H1 (cell line): Measurements from ENCODE around the gene BCL2A1. TPM values are rescaled to one million over a fixed set of nuclear protein-coding genes. Genes with fewer than 3 reads are reported as not detected.

ENCODE experiments used
- CTCF ChIA-PET: fragments of 300-600 bp; sonication (Branson Sonifier 250); formaldehyde crosslinking; loops from one replicate; lab custom pipeline; 2021; ENCODE audit not compliant: partially characterized antibody; lab: Charles Lee
- POLR2A ChIA-PET: fragments of 300-600 bp; sonication (Branson Sonifier 250); formaldehyde crosslinking; loops from one replicate; lab custom pipeline; 2021; ENCODE audit warnings: inconsistent platforms; ENCODE audit not compliant: partially characterized antibody; lab: Charles Lee
- DNase-seq, 2 experiments: peaks; one replicate each; pipeline versions ENCODE4 v3.0.0 to v3.0.0-alpha.2; 2010 to 2022; ENCODE audit warnings: low spot score in 2 of 2, low read depth in 1 of 2, mixed read lengths in 1 of 2
- FAIRE-seq: peaks from 2 replicates; lab custom pipeline; 2011; peaks lifted over from hg19 to GRCh38; lab: Jason Lieb, UNC
- H2AFZ ChIP-seq: 2 replicates; pipeline ENCODE4 v1.8.1; 2012; ENCODE audit warnings: low read length, inconsistent platforms
- H2AK5ac ChIP-seq: 2 replicates; pipeline ENCODE4 v1.6.1; 2013; ENCODE audit warnings: low read depth, low read length
- H2BK120ac ChIP-seq: replicated peaks from 2 replicates; pipeline ENCODE3; 2013; ENCODE audit warnings: low read depth, low read length, inconsistent platforms
- H2BK12ac ChIP-seq: 2 replicates; pipeline ENCODE4 v1.6.1; 2013; ENCODE audit warnings: low read depth, low read length
- H2BK15ac ChIP-seq: 2 replicates; pipeline ENCODE4 v1.6.1; 2013; ENCODE audit warnings: low read length
- H2BK20ac ChIP-seq: 2 replicates; pipeline ENCODE4 v1.6.1; 2013; ENCODE audit warnings: low read length
- H2BK5ac ChIP-seq: 2 replicates; pipeline ENCODE4 v1.6.1; 2013; ENCODE audit warnings: low read depth, low read length
- H3K14ac ChIP-seq: 2 replicates; pipeline ENCODE4 v1.6.1; 2013; ENCODE audit warnings: inconsistent platforms; ENCODE audit not compliant: insufficient read length
- H3K18ac ChIP-seq: 2 replicates; pipeline ENCODE4 v1.6.1; 2013; ENCODE audit warnings: low read length; ENCODE audit errors: extremely low read depth
- H3K23ac ChIP-seq: 2 replicates; pipeline ENCODE4 v1.6.1; 2013; ENCODE audit warnings: inconsistent platforms; ENCODE audit not compliant: insufficient read length
- H3K23me2 ChIP-seq: 2 replicates; pipeline ENCODE4 v1.6.1; 2013; ENCODE audit warnings: low read depth, low read length
- H3K27ac ChIP-seq: 2 replicates; pipeline ENCODE4 v1.6.1; 2011; ENCODE audit warnings: low read depth, low read length, inconsistent platforms
- H3K27me3 ChIP-seq, 4 experiments: replicated peaks in 1 of 4; 1 replicate in 1 of 4; 2 replicates in 3 of 4; pipeline versions ENCODE4 v1.6.1 to v1.8.1; 2011 to 2013; ENCODE audit warnings: low read length in 3 of 4, mild to moderate bottlenecking in 3 of 4, inconsistent platforms in 2 of 4, mixed read lengths in 2 of 4, moderate library complexity in 1 of 4; ENCODE audit not compliant: control insufficient read depth in 3 of 4, insufficient read depth in 3 of 4; ENCODE audit errors: extremely low read depth in 1 of 4
- H3K36me3 ChIP-seq, 4 experiments: 2 replicates each; pipeline versions ENCODE4 v1.6.1 to v1.8.1; 2011 to 2013; ENCODE audit warnings: mild to moderate bottlenecking in 4 of 4, low read length in 3 of 4, moderate library complexity in 2 of 4, control low read depth in 1 of 4, inconsistent platforms in 1 of 4; ENCODE audit not compliant: insufficient read depth in 4 of 4, control insufficient read depth in 2 of 4
- H3K4ac ChIP-seq: replicated peaks from 2 replicates; pipeline ENCODE3; 2013; ENCODE audit warnings: low read length, low read depth, mixed read lengths, inconsistent platforms; ENCODE audit not compliant: insufficient read length
- H3K4me1 ChIP-seq, 4 experiments: replicated peaks in 1 of 4; 1 replicate in 1 of 4; 2 replicates in 3 of 4; pipeline versions ENCODE4 v1.6.1 to v1.8.1; 2011 to 2013; ENCODE audit warnings: low read length in 3 of 4, inconsistent platforms in 2 of 4, mixed read lengths in 1 of 4; ENCODE audit not compliant: insufficient read depth in 4 of 4, control insufficient read depth in 3 of 4
- H3K4me2 ChIP-seq, 2 experiments: 2 replicates each; pipeline versions ENCODE4 v1.6.1 to v1.8.1; 2011 to 2013; ENCODE audit warnings: low read depth in 2 of 2, low read length in 2 of 2, control low read depth in 1 of 2, inconsistent platforms in 1 of 2, mild to moderate bottlenecking in 1 of 2; ENCODE audit not compliant: insufficient read depth in 1 of 2
- H3K4me3 ChIP-seq, 4 experiments: fragments of 200-600, 300-600 bp in 1 of 4; sonication (generic), shearing (Covaris generic), sonication (Bioruptor Twin) in 1 of 4; 2 replicates each; pipeline versions ENCODE4 v1.5.1 to v1.8.1; 2011 to 2016; ENCODE audit warnings: low read length in 4 of 4, low read depth in 3 of 4, control low read depth in 2 of 4, inconsistent platforms in 2 of 4, mild to moderate bottlenecking in 2 of 4, mixed read lengths in 1 of 4, moderate library complexity in 1 of 4; ENCODE audit not compliant: insufficient read depth in 2 of 4; ENCODE audit errors: extremely low read depth in 1 of 4
- H3K56ac ChIP-seq: replicated peaks from 2 replicates; pipeline ENCODE3; 2013; ENCODE audit warnings: low read depth, mild to moderate bottlenecking, mixed read lengths, low read length, inconsistent platforms; ENCODE audit not compliant: insufficient read length
- H3K79me1 ChIP-seq: 2 replicates; pipeline ENCODE4 v1.6.1; 2013; ENCODE audit warnings: low read depth, low read length, control low read depth
- H3K79me2 ChIP-seq, 2 experiments: 2 replicates each; pipeline versions ENCODE4 v1.6.1 to v1.8.1; 2012 to 2013; ENCODE audit warnings: low read length in 2 of 2, mild to moderate bottlenecking in 2 of 2, inconsistent platforms in 1 of 2; ENCODE audit not compliant: insufficient read depth in 2 of 2, control insufficient read depth in 1 of 2
- H3K9ac ChIP-seq, 4 experiments: replicated peaks in 1 of 4; 1 replicate in 1 of 4; 2 replicates in 3 of 4; pipeline versions ENCODE4 v1.6.1 to v1.8.1; 2011 to 2013; ENCODE audit warnings: low read depth in 3 of 4, low read length in 3 of 4, control low read depth in 2 of 4, mild to moderate bottlenecking in 2 of 4, moderate library complexity in 2 of 4, inconsistent platforms in 1 of 4; ENCODE audit errors: extremely low read depth in 1 of 4
- H3K9me3 ChIP-seq, 2 experiments: 2 replicates each; pipeline versions ENCODE4 v1.6.1 to v1.8.1; 2012 to 2013; ENCODE audit warnings: mild to moderate bottlenecking in 2 of 2, moderate library complexity in 2 of 2, control low read depth in 1 of 2, inconsistent platforms in 1 of 2, low read depth in 1 of 2, low read length in 1 of 2, mixed read lengths in 1 of 2; ENCODE audit not compliant: insufficient read depth in 2 of 2
- H4K20me1 ChIP-seq, 2 experiments: replicated peaks in 1 of 2; 2 replicates each; pipeline versions ENCODE3 to v1.8.1; 2011 to 2013; ENCODE audit warnings: inconsistent platforms in 2 of 2, low read length in 2 of 2, mild to moderate bottlenecking in 1 of 2; ENCODE audit not compliant: insufficient read depth in 2 of 2, control insufficient read depth in 1 of 2
- H4K5ac ChIP-seq: 2 replicates; pipeline ENCODE4 v1.6.1; 2013; ENCODE audit warnings: low read length, low read depth, mixed read lengths, inconsistent platforms; ENCODE audit not compliant: insufficient read length
- H4K8ac ChIP-seq: 2 replicates; pipeline ENCODE4 v1.8.0; 2013; ENCODE audit warnings: mild to moderate bottlenecking, moderate library complexity, low read length, inconsistent platforms; ENCODE audit not compliant: insufficient read depth; ENCODE audit errors: extremely low read depth
- H4K91ac ChIP-seq: replicated peaks from 2 replicates; pipeline ENCODE3; 2013; ENCODE audit warnings: low read length, mixed read lengths, inconsistent platforms; ENCODE audit not compliant: insufficient read length
- CHD1 ChIP-seq: IDR thresholded peaks from 2 replicates; pipeline ENCODE4 v1.6.1; 2012; ENCODE audit warnings: low read depth, low read length, improper control_type of control experiment
- CREB1 ChIP-seq: IDR thresholded peaks from 2 replicates; pipeline ENCODE4 v1.6.1; 2012; ENCODE audit warnings: inconsistent platforms
- FOSL1 ChIP-seq: IDR thresholded peaks from 2 replicates; pipeline ENCODE4 v1.6.1; 2011; ENCODE audit warnings: mild to moderate bottlenecking, low read depth, low read length, moderate library complexity; ENCODE audit not compliant: insufficient read depth
- KDM1A ChIP-seq: fragments of 200-600, 300-600 bp; sonication (generic); IDR thresholded peaks from 2 replicates; pipeline ENCODE4 v1.7.1; 2016; ENCODE audit warnings: mild to moderate bottlenecking, low read length, borderline replicate concordance
- NANOG ChIP-seq: IDR thresholded peaks from 2 replicates; pipeline ENCODE4 v1.6.1; 2011; ENCODE audit warnings: low read length, low read depth, mild to moderate bottlenecking, inconsistent platforms; ENCODE audit not compliant: insufficient read depth, poor library complexity, severe bottlenecking
- NRF1 ChIP-seq: IDR thresholded peaks from 2 replicates; pipeline ENCODE4 v1.6.1; 2011; ENCODE audit warnings: mild to moderate bottlenecking, low read depth, low read length, improper control_type of control experiment
- PHF8 ChIP-seq: fragments of 200-600 bp; sonication (generic); conservative IDR thresholded peaks from 2 replicates; pipeline ENCODE4 v1.7.1; 2012; ENCODE audit warnings: low read depth, mild to moderate bottlenecking, inconsistent platforms, low read length, moderate library complexity
- RAD21 ChIP-seq, 2 experiments: IDR thresholded peaks in 1 of 2; conservative IDR thresholded peaks in 1 of 2; 2 replicates each; pipeline ENCODE4 v1.6.1; 2011; ENCODE audit warnings: low read depth in 2 of 2, low read length in 2 of 2, improper control_type of control experiment in 1 of 2, inconsistent platforms in 1 of 2, mild to moderate bottlenecking in 1 of 2, moderate library complexity in 1 of 2
- WGBS, 2 experiments: shearing (Covaris generic) in 1 of 2; methylation state at CpG; one replicate each; pipeline versions ENCODE4 v1.1.6 to v1.1.7; 2013 to 2015; ENCODE audit warnings: low lambda C conversion rate in 2 of 2, mixed read lengths in 2 of 2, inconsistent platforms in 1 of 2, low coverage in 1 of 2, missing lambda C conversion rate in 1 of 2; ENCODE audit not compliant: insufficient replicate concordance in 2 of 2, insufficient coverage in 1 of 2, insufficient read length in 1 of 2; ENCODE audit errors: extremely low coverage in 1 of 2, missing lambda C conversion rate in 1 of 2; 5-methylcytosine and 5-hydroxymethylcytosine counted together
- polyA plus RNA-seq, 7 experiments: library from polyadenylated mRNA; depleted of rRNA in 3 of 7; stranded (reverse) in 5 of 7; unstranded in 2 of 7; fragments of >200 nt in 5 of 7; fragments of 200-250 nt in 2 of 7; gene quantifications; 1 replicate in 5 of 7; 2 replicates in 1 of 7; 4 replicates in 1 of 7; pipeline versions ENCODE4 v1.2.1 to v1.2.3, GENCODE V29; 2011 to 2013; ENCODE audit warnings: missing spikeins in 2 of 7, mixed read lengths in 2 of 7
- total RNA-seq: library from RNA; stranded (reverse); fragmentation: NEBNext Ultra II Directional; extraction: Animal tissue kit (Norgen Biotek cat#: 25700); gene quantifications from 2 replicates; pipeline ENCODE4 v1.2.1, GENCODE V29; 2021

The BCL2A1 gene
- total and polyA plus RNA-seq, 2 of the 8 experiments (the other 6 are each of a cell fraction or from before 2014, with no cell fraction given), result not detected

GRCh38 chr15:79987969-79988368, 17.0 kb upstream of the BCL2A1 start:
- Histone ChIP-seq H3K23me2 (no peaks in the 10 kb centered on the region; the same call in 1 of the 2 replicates), H2BK20ac (no peak overlapping the region), H4K8ac (no peak overlapping the region), H3K79me2 (no peaks in the 10 kb centered on the region), H2BK12ac (no peak overlapping the region), H4K5ac (no peak overlapping the region), H4K20me1 (no peaks in the 10 kb centered on the region), H3K4ac (no peak overlapping the region), H2BK15ac (no peak overlapping the region), H3K36me3 (no peaks in the 10 kb centered on the region), H4K91ac (no peak overlapping the region), H3K27me3 (no peaks in the 10 kb centered on the region), H3K23ac (no peak overlapping the region), H3K79me1 (no peaks in the 10 kb centered on the region), H3K9ac (no peak overlapping the region), H2AFZ (no peak overlapping the region), H3K4me2 (no peak overlapping the region), H2AK5ac (no peak overlapping the region), H2BK5ac (no peak overlapping the region), H3K4me3 (no peak overlapping the region), H3K56ac (no peak overlapping the region), H2BK120ac (no peak overlapping the region), H3K4me1 (no peaks in the 10 kb centered on the region), H3K9me3 (no peaks in the 10 kb centered on the region), H3K27ac (no peak overlapping the region), H3K18ac (no peak overlapping the region), H3K14ac (no peak overlapping the region)
- TF ChIP-seq KDM1A (no peak), RAD21 (IDR thresholded peaks at IDR 0.05 in 1 of 2, conservative IDR thresholded peaks at IDR 0.05 in 1 of 2; ENCODE audit: low read depth in 2 of 2, low read length in 2 of 2) (no peak), CREB1 (no peak), PHF8 (no peak), FOSL1 (no peak), NANOG (no peak), NRF1 (no peak), CHD1 (no peak)
- DNase-seq (no peak), FAIRE-seq (no peak)
- CTCF ChIA-PET, result interaction anchor here (0.7 to 2.2 kb wide), 7 partner anchors 90 to 308 kb away, joined by 3 to 9 read pairs (median 3); no protein-coding TSS in a partner anchor
- WGBS, 2 experiments, result 90% methylated on average over 3 of the region's 3 CpGs; no CpG with 5 or more reads in 1 of the 2 experiments
- POLR2A ChIA-PET, result interaction anchor here (1.2 kb wide), 1 partner anchor 69 kb away, joined by 3 read pairs; no protein-coding TSS in a partner anchor
